ENCODE measurements around the gene NEB. TPM values are rescaled to one million over a fixed set of nuclear protein-coding genes. Genes with fewer than 3 reads are reported as not detected.

The NEB gene
- total and polyA plus RNA-seq, 2 donors from 2014 or later = 0.88 to 1.6 TPM

DNA sequence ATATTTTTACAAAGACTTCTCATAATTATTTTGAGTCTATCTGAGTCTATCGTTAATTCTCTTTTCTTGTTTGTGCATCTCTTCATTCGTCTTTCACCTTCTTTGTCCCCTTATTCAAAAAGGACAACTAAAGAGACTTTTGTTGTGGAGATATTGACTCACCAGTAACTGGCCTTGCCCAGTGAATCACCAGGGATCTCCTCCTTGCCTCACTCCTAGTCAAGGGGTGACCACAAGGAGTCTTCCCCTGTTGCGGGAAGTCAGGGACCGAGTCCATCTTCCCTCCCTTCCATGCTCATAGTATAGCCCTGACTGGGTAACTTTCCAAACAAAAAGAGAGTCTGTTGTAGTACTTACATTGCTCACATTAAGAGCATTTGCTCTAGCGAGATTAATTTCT, 158.9 kb downstream of the NEB start:
- H3K9me3 ChIP-seq (ENCODE audit: control insufficient read depth in 2 of 3, insufficient read depth in 1 of 3, low read length in 3 of 3) = no peaks in the 10 kb centered on the region
- intact Hi-C loops (cut with DNase I) = no loop called here
- no peaks in the 10 kb centered on the region for H3K4me1 ChIP-seq (ENCODE audit: control insufficient read depth in 2 of 3, insufficient read depth in 2 of 3, low read depth in 1 of 3, low read length in 3 of 3)
- FAIRE-seq (no peak), DNase-seq (no peak)
- H3K27ac ChIP-seq (ENCODE audit: low read depth in 2 of 2, low read length in 2 of 2) = no peak overlapping the region
- H3K9ac ChIP-seq (ENCODE audit: low read length in 3 of 3) = no peak overlapping the region
- no peaks in the 10 kb centered on the region for H3K36me3 ChIP-seq (ENCODE audit: control insufficient read depth in 2 of 3, insufficient read depth in 3 of 3, low read length in 3 of 3)
- no peaks in the 10 kb centered on the region for H3K27me3 ChIP-seq (ENCODE audit: control insufficient read depth, insufficient read depth, low read length)
- no peak for TF ChIP-seq CTCF (IDR thresholded peaks at IDR 0.05; ENCODE audit: borderline replicate concordance, extremely low read depth, insufficient read depth)
- no peak overlapping the region for H3K4me3 ChIP-seq (ENCODE audit: low read length in 3 of 3)

GRCh38 chr2:151570191-151570590, 164.1 kb downstream of the NEB start:
- no peak overlapping the region for H3K9ac ChIP-seq (ENCODE audit: low read length in 3 of 3)
- intact Hi-C loops (cut with DNase I) = no loop called here
- TF ChIP-seq CTCF (IDR thresholded peaks at IDR 0.05; ENCODE audit: borderline replicate concordance, extremely low read depth, insufficient read depth) = no peak
- H3K4me1 ChIP-seq (ENCODE audit: control insufficient read depth in 2 of 3, insufficient read depth in 2 of 3, low read depth in 1 of 3, low read length in 3 of 3) = no peaks in the 10 kb centered on the region
- no peak overlapping the region for H3K27ac ChIP-seq (ENCODE audit: low read depth in 2 of 2, low read length in 2 of 2)
- no peak for FAIRE-seq
- no peak for DNase-seq
- H3K4me3 ChIP-seq (ENCODE audit: low read length in 3 of 3) = no peak overlapping the region
- no peaks in the 10 kb centered on the region for H3K9me3 ChIP-seq (ENCODE audit: control insufficient read depth in 2 of 3, insufficient read depth in 1 of 3, low read length in 3 of 3)
- H3K36me3 ChIP-seq (ENCODE audit: control insufficient read depth in 2 of 3, insufficient read depth in 3 of 3, low read length in 3 of 3) = no peaks in the 10 kb centered on the region
- no peaks in the 10 kb centered on the region for H3K27me3 ChIP-seq (ENCODE audit: control insufficient read depth, insufficient read depth, low read length)

DNA sequence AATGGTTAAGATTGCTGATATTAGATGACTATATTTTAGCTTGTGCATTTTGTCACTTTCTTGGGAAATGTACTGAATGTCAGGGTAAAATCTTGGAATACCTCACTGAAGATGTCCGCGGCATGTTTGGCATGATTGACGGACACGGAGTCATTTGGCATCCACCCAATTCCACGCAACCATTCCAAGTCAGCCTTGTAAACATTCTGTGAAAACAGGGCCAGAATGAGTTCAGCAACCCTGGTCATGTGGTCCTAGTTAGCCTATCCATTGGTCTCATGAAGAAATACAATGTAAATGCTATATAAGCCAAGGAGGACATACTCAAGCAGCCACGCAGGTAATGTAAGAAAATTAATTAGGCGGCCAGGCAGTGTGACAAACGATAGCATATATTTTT, 165.1 kb downstream of the NEB start:
- intact Hi-C loops (cut with DNase I) = no loop called here
- DNase-seq (no peak), FAIRE-seq (no peak)
- Histone ChIP-seq H3K27me3 (ENCODE audit: control insufficient read depth, insufficient read depth, low read length) (no peaks in the 10 kb centered on the region), H3K36me3 (ENCODE audit: control insufficient read depth in 2 of 3, insufficient read depth in 3 of 3, low read length in 3 of 3) (no peaks in the 10 kb centered on the region), H3K4me1 (ENCODE audit: control insufficient read depth in 2 of 3, insufficient read depth in 2 of 3, low read depth in 1 of 3, low read length in 3 of 3) (no peaks in the 10 kb centered on the region), H3K9ac (ENCODE audit: low read length in 3 of 3) (no peak overlapping the region), H3K9me3 (ENCODE audit: control insufficient read depth in 2 of 3, insufficient read depth in 1 of 3, low read length in 3 of 3) (no peaks in the 10 kb centered on the region), H3K27ac (ENCODE audit: low read depth in 2 of 2, low read length in 2 of 2) (no peak overlapping the region), H3K4me3 (ENCODE audit: low read length in 3 of 3) (no peak overlapping the region)
- TF ChIP-seq CTCF (IDR thresholded peaks at IDR 0.05; ENCODE audit: borderline replicate concordance, extremely low read depth, insufficient read depth) = no peak

- TF ChIP-seq CTCF (IDR thresholded peaks at IDR 0.05; ENCODE audit: borderline replicate concordance, extremely low read depth, insufficient read depth) = no peak
- H3K9ac ChIP-seq (ENCODE audit: low read length in 3 of 3) = no peak overlapping the region
Measured at GRCh38 chr2:151568501-151568900, 165.8 kb downstream of the NEB start.

More at GRCh38 chr2:151568501-151568900, 165.8 kb downstream of the NEB start:
- H3K4me1 ChIP-seq (ENCODE audit: control insufficient read depth in 2 of 3, insufficient read depth in 2 of 3, low read depth in 1 of 3, low read length in 3 of 3) = no peaks in the 10 kb centered on the region
- H3K4me3 ChIP-seq (ENCODE audit: low read length in 3 of 3) = no peak overlapping the region
- H3K36me3 ChIP-seq (ENCODE audit: control insufficient read depth in 2 of 3, insufficient read depth in 3 of 3, low read length in 3 of 3) = no peaks in the 10 kb centered on the region
- FAIRE-seq (no peak), DNase-seq (no peak)
- H3K9me3 ChIP-seq (ENCODE audit: control insufficient read depth in 2 of 3, insufficient read depth in 1 of 3, low read length in 3 of 3) = no peaks in the 10 kb centered on the region
- no peak overlapping the region for H3K27ac ChIP-seq (ENCODE audit: low read depth in 2 of 2, low read length in 2 of 2)
- intact Hi-C loops (cut with DNase I) = no loop called here
- H3K27me3 ChIP-seq (ENCODE audit: control insufficient read depth, insufficient read depth, low read length) = no peaks in the 10 kb centered on the region

All from kidney (tissue), 14 donors.